Natural killer cell (primary cell): ENCODE measurements around the gene VRK2. TPM values are rescaled to one million over a fixed set of nuclear protein-coding genes. Genes with fewer than 3 reads are reported as not detected.
"Not testable (repeated sequence)": the region's sequence is repeated elsewhere in the genome, so short reads cannot be mapped to it uniquely, and the experiment has no call there.

Experiments used
- ATAC-seq, 3 donors: fragments of 150-1000 bp in 2 of 3; fragments of 200-7000 bp in 1 of 3; cut with Tn5 transposase; 1 replicate in 1 of 3; 2 replicates in 2 of 3; pipeline ENCODE4 v1.10.0; 2021; ENCODE audit warnings: mild to moderate bottlenecking in 2 of 3, moderate library complexity in 2 of 3
- DNase-seq, 2 donors: peaks; one replicate each; pipeline versions ENCODE4 v3.0.0 to v3.0.0-alpha.2; 2013 to 2021; ENCODE audit warnings: mixed read lengths in 1 of 2
- H3K27ac ChIP-seq: one replicate; pipeline ENCODE4 v1.5.1; 2013; ENCODE audit warnings: mild to moderate bottlenecking, low read length
- H3K27me3 ChIP-seq: one replicate; pipeline ENCODE4 v1.6.1; 2013; ENCODE audit warnings: low read length; ENCODE audit not compliant: control insufficient read depth, insufficient read depth
- H3K36me3 ChIP-seq: one replicate; pipeline ENCODE4 v1.6.1; 2013; ENCODE audit warnings: low read length; ENCODE audit not compliant: control insufficient read depth, insufficient read depth
- H3K4me1 ChIP-seq: one replicate; pipeline ENCODE4 v1.6.1; 2013; ENCODE audit warnings: low read length; ENCODE audit not compliant: control insufficient read depth, insufficient read depth
- H3K4me3 ChIP-seq: one replicate; pipeline ENCODE4 v1.5.1; 2013; ENCODE audit warnings: low read length
- H3K9me3 ChIP-seq: one replicate; pipeline ENCODE4 v1.6.1; 2013; ENCODE audit warnings: low read length; ENCODE audit not compliant: control insufficient read depth, insufficient read depth
- H3K27ac Mint-ChIP-seq, 2 donors: one replicate each; pipeline ENCODE4 v1.8.0; 2022; ENCODE audit warnings: mild to moderate bottlenecking in 2 of 2, mixed read lengths in 2 of 2, moderate library complexity in 1 of 2
- H3K27me3 Mint-ChIP-seq, 2 donors: one replicate each; pipeline ENCODE4 v1.8.0; 2022; ENCODE audit warnings: low read depth in 2 of 2, mixed read lengths in 2 of 2
- H3K36me3 Mint-ChIP-seq: one replicate; pipeline ENCODE4 v1.8.0; 2022; ENCODE audit warnings: mixed read lengths
- H3K4me1 Mint-ChIP-seq, 2 donors: one replicate each; pipeline ENCODE4 v1.8.0; 2022; ENCODE audit warnings: mixed read lengths in 2 of 2
- H3K4me3 Mint-ChIP-seq: one replicate; pipeline ENCODE4 v1.8.0; 2022; ENCODE audit warnings: mild to moderate bottlenecking, moderate library complexity, mixed read lengths
- H3K9me3 Mint-ChIP-seq, 2 donors: one replicate each; pipeline ENCODE4 v1.8.0; 2022; ENCODE audit warnings: mixed read lengths in 2 of 2
- WGBS: methylation state at CpG from one replicate; pipeline ENCODE4 v1.1.7; 2013; ENCODE audit warnings: missing lambda C conversion rate; ENCODE audit not compliant: insufficient coverage; 5-methylcytosine and 5-hydroxymethylcytosine counted together
- intact Hi-C: fragments of 100-400 bp; cut with micrococcal nuclease; formaldehyde crosslinking; loops from one replicate; pipeline ENCODE4 v1.14.2; 2022
- total RNA-seq, 4 donors: library from RNA; stranded (reverse); fragments of 120-200 nt in 1 of 4; gene quantifications; one replicate each; pipeline versions ENCODE4 v1.2.3 to v1.2.4, GENCODE V29; 2013 to 2022
- TF ChIP-seq, protein P1 (sequence below): fragments of 200-600 bp; IDR thresholded peaks from one replicate; pipeline ENCODE4 v1.8.0; 2022; ENCODE audit warnings: antibody characterized with exemption

VRK2 gene
- total RNA-seq, 3 donors from 2014 or later (not counting 1 experiment from before 2014, with no cell fraction given): 25.0 to 29.7 (median 25.4) TPM

DNA sequence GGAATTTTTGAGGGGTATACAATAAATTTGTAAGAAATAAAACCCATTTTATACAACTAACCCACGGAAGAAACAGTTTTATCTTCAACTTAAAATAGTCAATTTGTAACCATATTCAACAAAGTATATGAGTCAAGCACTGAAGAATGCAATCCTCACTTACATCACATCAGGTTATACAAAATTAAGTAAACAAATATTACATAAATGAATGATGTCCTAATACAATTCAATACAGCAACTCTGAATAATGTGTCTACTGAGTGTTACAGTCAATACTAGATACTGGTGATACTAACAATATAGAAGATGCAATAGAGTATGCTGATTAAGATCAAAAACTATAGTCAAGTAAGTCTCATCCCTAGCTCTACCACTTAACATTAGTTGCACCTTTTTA lies 135.9 kb downstream of the VRK2 start:
- WGBS: 100% methylated on average over 1 of the region's 1 CpG
- Mint-ChIP-seq H3K27me3 (no peaks in the 10 kb centered on the region), H3K4me3 (no peak overlapping the region), H3K9me3 (no peaks in the 10 kb centered on the region), H3K27ac (no peak overlapping the region), H3K36me3 (no peaks in the 10 kb centered on the region), H3K4me1 (no peaks in the 10 kb centered on the region)
- H3K27ac ChIP-seq: no peak overlapping the region
- no peak for ATAC-seq
- H3K9me3 ChIP-seq: no peaks in the 10 kb centered on the region
- H3K27me3 ChIP-seq: no peaks in the 10 kb centered on the region
- no peaks in the 10 kb centered on the region for H3K36me3 ChIP-seq
- TF ChIP-seq, protein P1, sequence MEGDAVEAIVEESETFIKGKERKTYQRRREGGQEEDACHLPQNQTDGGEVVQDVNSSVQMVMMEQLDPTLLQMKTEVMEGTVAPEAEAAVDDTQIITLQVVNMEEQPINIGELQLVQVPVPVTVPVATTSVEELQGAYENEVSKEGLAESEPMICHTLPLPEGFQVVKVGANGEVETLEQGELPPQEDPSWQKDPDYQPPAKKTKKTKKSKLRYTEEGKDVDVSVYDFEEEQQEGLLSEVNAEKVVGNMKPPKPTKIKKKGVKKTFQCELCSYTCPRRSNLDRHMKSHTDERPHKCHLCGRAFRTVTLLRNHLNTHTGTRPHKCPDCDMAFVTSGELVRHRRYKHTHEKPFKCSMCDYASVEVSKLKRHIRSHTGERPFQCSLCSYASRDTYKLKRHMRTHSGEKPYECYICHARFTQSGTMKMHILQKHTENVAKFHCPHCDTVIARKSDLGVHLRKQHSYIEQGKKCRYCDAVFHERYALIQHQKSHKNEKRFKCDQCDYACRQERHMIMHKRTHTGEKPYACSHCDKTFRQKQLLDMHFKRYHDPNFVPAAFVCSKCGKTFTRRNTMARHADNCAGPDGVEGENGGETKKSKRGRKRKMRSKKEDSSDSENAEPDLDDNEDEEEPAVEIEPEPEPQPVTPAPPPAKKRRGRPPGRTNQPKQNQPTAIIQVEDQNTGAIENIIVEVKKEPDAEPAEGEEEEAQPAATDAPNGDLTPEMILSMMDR: no peak
- H3K4me1 ChIP-seq: no peaks in the 10 kb centered on the region
- no peak for DNase-seq
- H3K4me3 ChIP-seq: no peak overlapping the region
- intact Hi-C loops: no loop called here

DNA sequence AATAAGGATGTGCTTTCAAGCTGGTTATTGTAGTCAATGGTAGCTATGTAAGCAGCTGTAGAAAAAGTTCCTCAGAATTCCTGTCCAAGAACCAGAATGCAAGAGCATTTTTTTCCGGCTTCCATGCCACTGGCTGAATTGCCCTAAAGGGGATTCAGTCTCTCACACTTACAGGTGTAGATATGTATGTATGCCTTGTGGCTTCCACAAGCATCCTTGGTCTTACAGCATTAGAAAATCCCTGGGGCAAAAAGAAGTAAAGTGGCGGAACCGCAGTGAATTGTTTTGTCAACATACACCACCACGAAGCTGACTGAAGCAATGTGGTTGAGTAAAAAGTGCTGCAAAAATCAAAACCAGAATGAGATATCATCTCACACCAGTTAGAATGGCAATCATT lies 139.9 kb downstream of the VRK2 start:
- ATAC-seq (no peak), DNase-seq (no peak)
- Histone ChIP-seq H3K4me1 (no peaks in the 10 kb centered on the region), H3K9me3 (no peaks in the 10 kb centered on the region), H3K27ac (no peak overlapping the region), H3K36me3 (peaks cover 3% of the 10 kb centered on the region), H3K4me3 (no peak overlapping the region), H3K27me3 (no peaks in the 10 kb centered on the region)
- no peaks in the 10 kb centered on the region for H3K36me3 Mint-ChIP-seq
- no peaks in the 10 kb centered on the region for H3K9me3 Mint-ChIP-seq
- no peak overlapping the region for H3K4me3 Mint-ChIP-seq
- H3K4me1 Mint-ChIP-seq: no peaks in the 10 kb centered on the region
- no peak overlapping the region for H3K27ac Mint-ChIP-seq
- TF ChIP-seq, protein P1: no peak
- intact Hi-C loops: no loop called here
- 93% methylated on average over 4 of the region's 4 CpGs for WGBS
- no peaks in the 10 kb centered on the region for H3K27me3 Mint-ChIP-seq

DNA sequence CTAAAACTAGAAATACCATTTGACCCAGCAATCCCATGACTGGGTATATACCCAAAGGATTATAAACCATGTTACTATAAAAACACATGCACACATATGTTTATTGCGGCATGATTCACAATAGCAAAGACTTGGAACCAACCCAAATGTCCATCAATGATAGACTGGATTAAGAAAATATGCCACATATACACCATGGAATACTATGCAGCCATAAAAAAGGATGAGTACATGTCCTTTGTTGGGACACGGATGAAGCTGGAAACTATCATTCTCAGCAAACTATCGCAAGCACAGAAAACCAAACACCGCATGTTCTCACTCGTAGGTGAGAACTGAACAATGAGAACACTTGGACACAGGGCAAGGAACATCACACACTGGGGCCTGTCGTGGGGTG lies 140.4 kb downstream of the VRK2 start:
- H3K27me3 ChIP-seq, H3K4me1 ChIP-seq, H3K9me3 Mint-ChIP-seq, H3K4me3 ChIP-seq, H3K36me3 Mint-ChIP-seq, H3K27ac Mint-ChIP-seq, ATAC-seq, H3K4me3 Mint-ChIP-seq, H3K27me3 Mint-ChIP-seq, H3K27ac ChIP-seq, DNase-seq, H3K4me1 Mint-ChIP-seq, H3K9me3 ChIP-seq, intact Hi-C loops, H3K36me3 ChIP-seq: not testable (repeated sequence)
- WGBS: 100% methylated on average over 6 of the region's 6 CpGs

DNA sequence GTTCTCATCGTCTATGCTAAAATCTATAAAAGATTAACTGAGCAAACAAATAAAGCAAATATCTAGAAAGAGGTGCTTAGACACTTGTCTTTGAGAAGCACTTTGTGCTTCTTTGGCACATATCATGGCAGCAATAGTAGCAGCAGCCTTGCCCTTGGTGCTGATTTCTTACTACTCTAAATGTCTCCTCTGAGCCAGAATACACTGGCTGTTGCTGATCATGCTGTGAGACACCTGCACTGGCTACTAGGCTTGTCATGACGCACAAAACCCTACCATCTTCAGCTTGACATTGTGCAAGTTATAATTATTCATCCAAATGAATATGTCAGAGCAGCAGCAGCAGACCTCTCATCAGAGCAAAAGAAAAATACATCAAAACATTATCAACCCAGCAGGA lies 147.9 kb downstream of the VRK2 start:
- intact Hi-C loops: no loop called here
- 91% methylated on average over 1 of the region's 2 CpGs for WGBS
- H3K36me3 ChIP-seq: no peaks in the 10 kb centered on the region
- no peaks in the 10 kb centered on the region for H3K36me3 Mint-ChIP-seq
- no peak for DNase-seq
- TF ChIP-seq, protein P1: no peak
- no peak overlapping the region for H3K4me3 Mint-ChIP-seq
- H3K4me1 ChIP-seq: no peaks in the 10 kb centered on the region
- H3K27ac Mint-ChIP-seq: no peak overlapping the region
- no peaks in the 10 kb centered on the region for H3K9me3 ChIP-seq
- no peak overlapping the region for H3K4me3 ChIP-seq
- no peaks in the 10 kb centered on the region for H3K27me3 ChIP-seq
- ATAC-seq: no peak
- H3K9me3 Mint-ChIP-seq: no peaks in the 10 kb centered on the region
- H3K27me3 Mint-ChIP-seq: no peaks in the 10 kb centered on the region
- no peaks in the 10 kb centered on the region for H3K4me1 Mint-ChIP-seq
- no peak overlapping the region for H3K27ac ChIP-seq
